ENCODE data around the gene DENND11. TPM values are rescaled to one million over a fixed set of nuclear protein-coding genes. Genes with fewer than 3 reads are reported as not detected.

DENND11 gene
- total and polyA plus RNA-seq, 9 of the 15 experiments (the other 6 are each of a cell fraction or from before 2014, with no cell fraction given) = 0.07 to 1.1 (median 0.36) TPM

- TF ChIP-seq, protein P1, sequence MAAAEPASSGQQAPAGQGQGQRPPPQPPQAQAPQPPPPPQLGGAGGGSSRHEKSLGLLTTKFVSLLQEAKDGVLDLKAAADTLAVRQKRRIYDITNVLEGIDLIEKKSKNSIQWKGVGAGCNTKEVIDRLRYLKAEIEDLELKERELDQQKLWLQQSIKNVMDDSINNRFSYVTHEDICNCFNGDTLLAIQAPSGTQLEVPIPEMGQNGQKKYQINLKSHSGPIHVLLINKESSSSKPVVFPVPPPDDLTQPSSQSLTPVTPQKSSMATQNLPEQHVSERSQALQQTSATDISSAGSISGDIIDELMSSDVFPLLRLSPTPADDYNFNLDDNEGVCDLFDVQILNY (CRISPR knock-in tag; IDR thresholded peaks at IDR 0.05) = 0 out of 2 replicates have a peak, but pooled peaks have one; percentile 43
- no peak for TF ChIP-seq L3MBTL2 (IDR thresholded peaks at IDR 0.05)
- peak; percentile 57 for TF ChIP-seq CBFA2T3 (IDR thresholded peaks at IDR 0.05)
- TF ChIP-seq ESRRA (IDR thresholded peaks at IDR 0.05; ENCODE audit: borderline replicate concordance, low read depth) = 0 out of 2 replicates have a peak, but pooled peaks have one; percentile 16
- TF ChIP-seq GABPA (tag; conservative IDR thresholded peaks at IDR 0.05; ENCODE audit: low read depth) = peak; percentile 46; the same call in 1 of the 2 replicates
- no peak for TF ChIP-seq KLF10 (CRISPR knock-in tag; IDR thresholded peaks at IDR 0.05)
- no peak for TF ChIP-seq BHLHE40 (IDR thresholded peaks at IDR 0.05; ENCODE audit: low read length)
- TF ChIP-seq ZBTB11 (CRISPR knock-in tag; IDR thresholded peaks at IDR 0.05) = peak in 1 of 3 experiments; percentile 48; a peak in 1 of 6 replicates
- peak; percentile 82 for TF ChIP-seq PRDM10 (IDR thresholded peaks at IDR 0.05; ENCODE audit: partially characterized antibody)
- peak; percentile 27; the same call in 1 of the 2 replicates for TF ChIP-seq CBFA2T2 (conservative IDR thresholded peaks at IDR 0.05)
- TF ChIP-seq RFX7 (CRISPR knock-in tag; IDR thresholded peaks at IDR 0.05) = no peak
- no peak for TF ChIP-seq CBX5 (IDR thresholded peaks at IDR 0.05; ENCODE audit: borderline replicate concordance, low read depth)
- TF ChIP-seq ZNF77 (CRISPR knock-in tag; IDR thresholded peaks at IDR 0.05) = no peak
- TF ChIP-seq FIP1L1 (IDR thresholded peaks at IDR 0.05; ENCODE audit: low read depth, low read length, poor library complexity, severe bottlenecking) = no peak
- TF ChIP-seq EGR1 (conservative IDR thresholded peaks at IDR 0.05) = peak; percentile 34; the same call in 1 of the 2 replicates
- TF ChIP-seq CBFB (CRISPR knock-in tag; IDR thresholded peaks at IDR 0.05) = no peak
- TF ChIP-seq CBX1 (IDR thresholded peaks at IDR 0.05; ENCODE audit: low read depth) = no peak
Measured at GRCh38 chr7:141665208-141666035, 36.5 kb downstream of the DENND11 start (continued).
